K562 (cell line): ENCODE results near the gene FOXF2. TPM values are rescaled to one million over a fixed set of nuclear protein-coding genes. Genes with fewer than 3 reads are reported as not detected.

ENCODE experiments used
- ATAC-seq: fragments of 200-7000 bp; cut with Tn5 transposase; 3 replicates; pipeline ENCODE4 v1.9.1; 2020; ENCODE audit warnings: moderate library complexity
- BruUV-seq: library from RNA; stranded (reverse); fragments of 400-500 nt; replicated peaks from 2 replicates; lab custom pipeline; 2021; lab: Mats Ljungman, UMichigan
- CTCF ChIA-PET: fragments of 300-600 bp; formaldehyde crosslinking; extraction: SDS; loops from one replicate; lab custom pipeline; 2021; ENCODE audit warnings: low intra/inter-chr PET ratio; lab: Yijun Ruan, JAX
- POLR2A ChIA-PET: fragments of 300-600, 350-650 bp; sonication (Branson Sonifier 250); formaldehyde crosslinking; extraction: SDS; loops from one replicate; lab custom pipeline; 2021; ENCODE audit warnings: antibody characterized with exemption, inconsistent platforms; lab: Yijun Ruan, JAX
- DNase-seq, 4 experiments: peaks; one replicate each; pipeline versions ENCODE4 v3.0.0 to v3.0.0-alpha.2; 2011 to 2018; ENCODE audit warnings: low spot score in 3 of 4, mixed read lengths in 3 of 4; ENCODE audit errors: extremely low read depth in 1 of 4
- FAIRE-seq: peaks from 2 replicates; lab custom pipeline; 2011; peaks lifted over from hg19 to GRCh38; lab: Jason Lieb, UNC
- H2AFZ ChIP-seq: 2 replicates; pipeline ENCODE4 v1.6.0; 2011; ENCODE audit warnings: low read depth, low read length, control low read depth, inconsistent platforms
- H3K27ac ChIP-seq: fragments of 200-600 bp; 3 replicates; pipeline ENCODE4 v1.8.0; 2011; ENCODE audit warnings: low read depth, mild to moderate bottlenecking, control low read depth, inconsistent platforms, low read length, moderate library complexity, mixed read lengths; ENCODE audit errors: extremely low read depth
- H3K27me3 ChIP-seq, 2 experiments: fragments of 300-600 bp in 1 of 2; 2 replicates in 1 of 2; 3 replicates in 1 of 2; pipeline versions ENCODE4 v1.6.0 to v1.8.0; 2011; ENCODE audit warnings: inconsistent platforms in 2 of 2, low read length in 2 of 2, mild to moderate bottlenecking in 1 of 2, mixed read lengths in 1 of 2, moderate library complexity in 1 of 2; ENCODE audit not compliant: control insufficient read depth in 2 of 2, insufficient read depth in 2 of 2
- H3K36me3 ChIP-seq: fragments of 300-600 bp; 3 replicates; pipeline ENCODE4 v1.8.0; 2011; ENCODE audit warnings: mild to moderate bottlenecking, low read length, inconsistent platforms; ENCODE audit not compliant: control insufficient read depth, insufficient read depth
- H3K4me1 ChIP-seq, 2 experiments: fragments of 200-600 bp in 1 of 2; replicated peaks in 1 of 2; 2 replicates in 1 of 2; 3 replicates in 1 of 2; pipeline versions ENCODE4 v1.5.1 to v1.8.0; 2011; ENCODE audit warnings: inconsistent platforms in 2 of 2, low read length in 2 of 2, mild to moderate bottlenecking in 1 of 2, mixed read lengths in 1 of 2, moderate library complexity in 1 of 2; ENCODE audit not compliant: control insufficient read depth in 2 of 2, insufficient read depth in 2 of 2
- H3K4me2 ChIP-seq: 2 replicates; pipeline ENCODE4 v1.6.1; 2011; ENCODE audit warnings: low read length, control low read depth, inconsistent platforms, mixed read lengths; ENCODE audit not compliant: insufficient read depth
- H3K4me3 ChIP-seq: fragments of 200-600 bp; sonication (generic), shearing (Covaris generic); 2 replicates; pipeline ENCODE4 v1.5.1; 2016; ENCODE audit warnings: control low read depth, inconsistent platforms
- H3K79me2 ChIP-seq: fragments of 200-600 bp; 3 replicates; pipeline ENCODE4 v1.8.0; 2011; ENCODE audit warnings: low read length, inconsistent platforms; ENCODE audit not compliant: control insufficient read depth, insufficient read depth
- H3K9ac ChIP-seq, 2 experiments: 2 replicates each; pipeline versions ENCODE4 v1.6.0 to v1.6.1; 2011; ENCODE audit warnings: low read depth in 2 of 2, low read length in 2 of 2, control low read depth in 1 of 2, inconsistent platforms in 1 of 2, mild to moderate bottlenecking in 1 of 2, mixed read lengths in 1 of 2; ENCODE audit not compliant: insufficient read depth in 1 of 2
- H3K9me1 ChIP-seq: one replicate; pipeline ENCODE4 v1.6.0; 2011; ENCODE audit warnings: inconsistent platforms, mild to moderate bottlenecking, low read length, moderate library complexity; ENCODE audit not compliant: control insufficient read depth, insufficient read depth
- H3K9me3 ChIP-seq: replicated peaks from 2 replicates; pipeline ENCODE4 v1.5.1; 2011; ENCODE audit warnings: low read depth, low read length, inconsistent platforms; ENCODE audit not compliant: control insufficient read depth, insufficient read depth
- H4K20me1 ChIP-seq: replicated peaks from 2 replicates; pipeline ENCODE4 v1.6.1; 2011; ENCODE audit warnings: low read length, inconsistent platforms, mixed read lengths; ENCODE audit not compliant: control insufficient read depth, insufficient read depth
- ATF4 ChIP-seq: fragments of 450-650 bp; formaldehyde crosslinking; IDR thresholded peaks from 2 replicates; pipeline ENCODE4 v1.4.0; 2022; ENCODE audit warnings: mild to moderate bottlenecking, moderate library complexity
- BMI1 ChIP-seq: fragments of 150-350 bp; IDR thresholded peaks from 2 replicates; pipeline ENCODE4 v1.6.1; 2014; ENCODE audit warnings: low read length
- CHD4 ChIP-seq: fragments of 200-600 bp; sonication (generic); IDR thresholded peaks from 3 replicates; pipeline ENCODE4 v1.6.1; 2012; ENCODE audit warnings: low read depth, mild to moderate bottlenecking, mixed read lengths, low read length, inconsistent platforms; ENCODE audit not compliant: insufficient read depth, insufficient replicate concordance, poor library complexity, severe bottlenecking
- FIP1L1 ChIP-seq: fragments of 200-400 bp; formaldehyde crosslinking; IDR thresholded peaks from 2 replicates; pipeline ENCODE4 v1.6.1; 2018; ENCODE audit warnings: mild to moderate bottlenecking, low read depth, low read length; ENCODE audit not compliant: poor library complexity, severe bottlenecking
- FOXM1 ChIP-seq, 2 experiments: fragments of 450-650 bp in 1 of 2; sonication (generic) in 1 of 2; formaldehyde crosslinking in 1 of 2; IDR thresholded peaks; 2 replicates each; pipeline versions ENCODE4 v1.6.1 to v1.9.0; 2017 to 2022; ENCODE audit warnings: low read depth in 2 of 2, mild to moderate bottlenecking in 2 of 2, missing genetic modification reagents in 1 of 2, moderate library complexity in 1 of 2
- FUS ChIP-seq: fragments of 200-400 bp; formaldehyde crosslinking; optimal IDR thresholded peaks from 2 replicates; pipeline ENCODE3; 2017; ENCODE audit warnings: low read depth, low read length
- HDGF ChIP-seq: fragments of 450-650 bp; IDR thresholded peaks from 2 replicates; pipeline ENCODE4 v1.6.1; 2016
- KDM5B ChIP-seq: fragments of 200-600 bp; sonication (generic); IDR thresholded peaks from 2 replicates; pipeline ENCODE4 v1.6.1; 2012; ENCODE audit warnings: low read depth, mild to moderate bottlenecking, moderate library complexity, low read length, control low read depth, inconsistent platforms; ENCODE audit not compliant: insufficient replicate concordance
- L3MBTL2 ChIP-seq: fragments of 450-650 bp; IDR thresholded peaks from 2 replicates; pipeline ENCODE4 v1.6.1; 2016; ENCODE audit warnings: mild to moderate bottlenecking, moderate library complexity
- MAFK ChIP-seq: IDR thresholded peaks from 2 replicates; pipeline ENCODE4 v1.6.1; 2011; ENCODE audit warnings: low read length, improper control_type of control experiment
- MYC ChIP-seq, 2 experiments: fragments of 250-450 bp in 1 of 2; sonication (Bioruptor Pico) in 1 of 2; IDR thresholded peaks; 2 replicates each; pipeline versions ENCODE4 v1.5.1 to v1.6.1; 2012 to 2021; ENCODE audit warnings: low read depth in 2 of 2, borderline replicate concordance in 1 of 2, improper control_type of control experiment in 1 of 2, low read length in 1 of 2, mild to moderate bottlenecking in 1 of 2, moderate library complexity in 1 of 2
- U2AF1 ChIP-seq: fragments of 200-400 bp; formaldehyde crosslinking; optimal IDR thresholded peaks from 2 replicates; pipeline ENCODE3; 2017; ENCODE audit warnings: mild to moderate bottlenecking, low read depth, low read length, moderate library complexity
- USF1 ChIP-seq: sonication (generic); formaldehyde crosslinking; IDR thresholded peaks from 2 replicates; pipeline ENCODE4 v1.9.0; 2022; ENCODE audit warnings: mild to moderate bottlenecking, missing genetic modification reagents
- ZFP30 ChIP-seq: fragments of 250-450 bp; sonication (Bioruptor Pico); IDR thresholded peaks from 2 replicates; pipeline ENCODE4 v1.8.0; 2022; ENCODE audit warnings: moderate library complexity, mild to moderate bottlenecking, inconsistent platforms, borderline replicate concordance
- ZFX ChIP-seq: sonication (generic); formaldehyde crosslinking; IDR thresholded peaks from 2 replicates; pipeline ENCODE4 v1.8.0; 2022; ENCODE audit warnings: mild to moderate bottlenecking, missing genetic modification reagents, moderate library complexity
- ZNF224 ChIP-seq: sonication (generic); formaldehyde crosslinking; IDR thresholded peaks from 2 replicates; pipeline ENCODE4 v1.8.0; 2022; ENCODE audit warnings: mild to moderate bottlenecking, missing genetic modification reagents
- ZNF76 ChIP-seq: fragments of 250-450 bp; sonication (Bioruptor Pico); IDR thresholded peaks from 2 replicates; pipeline ENCODE4 v1.4.0; 2020; ENCODE audit warnings: mild to moderate bottlenecking, moderate library complexity, borderline replicate concordance
- ZNF77 ChIP-seq: fragments of 250-450 bp; sonication (Bioruptor Pico); IDR thresholded peaks from 2 replicates; pipeline ENCODE4 v1.5.0; 2020
- WGBS: fragments of 100-300 bp; shearing (Covaris generic); methylation state at CpG from one replicate; pipeline ENCODE4 v1.1.6; 2016; ENCODE audit warnings: low coverage, mixed read lengths; ENCODE audit not compliant: insufficient coverage; ENCODE audit errors: missing lambda C conversion rate; 5-methylcytosine and 5-hydroxymethylcytosine counted together
- in situ Hi-C: fragments of 300-500 bp; cut with MboI; formaldehyde crosslinking; loops from 4 replicates; pipeline ENCODE4 v1.15.0; 2018; ENCODE audit warnings: inconsistent platforms, mixed read lengths
- intact Hi-C: fragments of 100-400 bp; cut with micrococcal nuclease; formaldehyde crosslinking; loops from 2 replicates; pipeline ENCODE4 v1.14.2; 2022
- polyA plus RNA-seq, 8 experiments: library from polyadenylated mRNA; depleted of rRNA in 4 of 8; stranded (reverse) in 5 of 8; unstranded in 3 of 8; fragments of >200 nt; fragmentation: Nextera tagmentation in 2 of 8; fragmentation: Illumina TruSeq in 1 of 8; extraction: Ambion mirVana in 2 of 8; extraction: Trizol in 1 of 8; gene quantifications; 2 replicates each; pipeline versions ENCODE4 v1.2.1 to v1.2.3, GENCODE V29; 2011 to 2014; ENCODE audit warnings: inconsistent platforms in 1 of 8, missing spikeins in 1 of 8
- total RNA-seq, 7 experiments: library from RNA; depleted of rRNA in 6 of 7; stranded (reverse); fragments of >200 nt in 6 of 7; fragmentation: Illumina TruSeq in 2 of 7; extraction: Trizol in 2 of 7; gene quantifications; 2 replicates each; pipeline versions ENCODE4 v1.2.1 to v1.2.3, GENCODE V29; 2011 to 2021; ENCODE audit warnings: low replicate concordance in 1 of 7

The FOXF2 gene
- total and polyA plus RNA-seq, 9 of the 15 experiments (the other 6 are each of a cell fraction or from before 2014, with no cell fraction given): not detected

GRCh38 chr6:1386038-1386709, 3.2 kb upstream of the FOXF2 start:
- Histone ChIP-seq H4K20me1 (peaks cover 5% of the 10 kb centered on the region; the same call in 1 of the 2 replicates), H3K4me1 (peaks cover 0 to 32% of the 10 kb centered on the region in 2 experiments; a peak in 2 of 5 replicates), H3K4me2 (no peak overlapping the region), H2AFZ (no peak overlapping the region), H3K79me2 (no peaks in the 10 kb centered on the region), H3K27me3 (peaks cover 38 to 77% of the 10 kb centered on the region in 2 experiments), H3K36me3 (no peaks in the 10 kb centered on the region), H3K9ac (no peak overlapping the region), H3K4me3 (no peak overlapping the region), H3K9me1 (no peaks in the 10 kb centered on the region), H3K27ac (no peak overlapping the region), H3K9me3 (no peaks in the 10 kb centered on the region)
- CTCF ChIA-PET: interaction anchor here (1.1 kb wide), 1 partner anchor 38 kb away, joined by 3 read pairs; no protein-coding TSS in a partner anchor
- DNase-seq: no peak
- ATAC-seq: no peak
- FAIRE-seq: no peak
- no peak for TF ChIP-seq FUS
- TF ChIP-seq ZFP30 (CRISPR knock-in tag): no peak
- TF ChIP-seq BMI1: no peak
- no peak for TF ChIP-seq USF1
- TF ChIP-seq ZNF77: no peak
- no peak for TF ChIP-seq KDM5B
- TF ChIP-seq ATF4 (CRISPR knock-in tag): no peak
- TF ChIP-seq CHD4: no peak
- TF ChIP-seq ZNF76 (CRISPR knock-in tag): no peak
- no peak for TF ChIP-seq FOXM1 (IDR thresholded peaks at IDR 0.05; ENCODE audit: low read depth)
- TF ChIP-seq FOXM1 (CRISPR knock-in tag; IDR thresholded peaks at IDR 0.05; ENCODE audit: low read depth): no peak
- no peak for TF ChIP-seq HDGF
- no peak for TF ChIP-seq L3MBTL2
- no peak for TF ChIP-seq MAFK
- no peak for TF ChIP-seq ZNF224 (CRISPR knock-in tag)
- TF ChIP-seq MYC (IDR thresholded peaks at IDR 0.05; ENCODE audit: low read depth, low read length): no peak
- TF ChIP-seq MYC (CRISPR knock-in tag; IDR thresholded peaks at IDR 0.05; ENCODE audit: borderline replicate concordance, low read depth): no peak
- TF ChIP-seq FIP1L1: no peak
- no peak for TF ChIP-seq U2AF1
- no peak for TF ChIP-seq ZFX (CRISPR knock-in tag)
- in situ Hi-C loops (no loop called here), intact Hi-C loops (loop anchor here (10.0 kb wide), 1 partner anchor 661 kb away; no protein-coding TSS in a partner anchor)
- POLR2A ChIA-PET: interaction anchor here (0.8 to 1.2 kb wide), 2 partner anchors 32 to 510 kb away, joined by 3 read pairs; no protein-coding TSS in a partner anchor
- no TSS peak for BruUV-seq
- WGBS: 0% methylated on average over 4 of the region's 4 CpGs
